NCI-H510A (cell line): ENCODE measurements around the gene OTOG.
A peak's percentile ranks its signal among the peaks of the same experiment; 100 is the strongest.

Experiments
- DNase-seq: peaks from one replicate; lab custom pipeline; 2025; lab: John Stamatoyannopoulos, UW

The OTOG gene

GRCh38 chr11:17547051-17547577, at the start of gene OTOG:
TSS of gene OTOG (plus strand) at chr11:17547259. CDS start at chr11:17547373, 114 bp downstream.
- DNase-seq: peak; percentile 56

DNA sequence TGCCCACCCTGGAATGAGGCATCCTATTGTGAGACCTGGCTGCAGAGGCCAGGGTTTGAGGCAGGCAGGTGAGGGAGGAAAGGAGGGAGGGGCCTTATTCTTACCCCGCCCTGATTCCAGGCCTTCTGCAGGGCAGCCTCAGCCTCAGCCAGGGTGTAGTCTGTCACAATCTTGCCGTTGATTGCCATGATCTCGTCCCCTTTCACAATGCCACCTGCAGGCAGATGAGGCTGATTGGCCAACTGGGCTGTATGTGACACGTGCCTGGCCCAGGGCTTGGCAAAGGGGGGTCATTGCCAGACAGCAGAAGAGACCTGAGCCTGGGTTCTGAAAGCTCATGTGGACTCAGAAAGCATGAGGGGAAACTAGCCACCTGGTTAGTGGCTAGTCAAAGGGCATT, 49.0 kb upstream of the OTOG start:
- DNase-seq: peak; percentile 64

DNA sequence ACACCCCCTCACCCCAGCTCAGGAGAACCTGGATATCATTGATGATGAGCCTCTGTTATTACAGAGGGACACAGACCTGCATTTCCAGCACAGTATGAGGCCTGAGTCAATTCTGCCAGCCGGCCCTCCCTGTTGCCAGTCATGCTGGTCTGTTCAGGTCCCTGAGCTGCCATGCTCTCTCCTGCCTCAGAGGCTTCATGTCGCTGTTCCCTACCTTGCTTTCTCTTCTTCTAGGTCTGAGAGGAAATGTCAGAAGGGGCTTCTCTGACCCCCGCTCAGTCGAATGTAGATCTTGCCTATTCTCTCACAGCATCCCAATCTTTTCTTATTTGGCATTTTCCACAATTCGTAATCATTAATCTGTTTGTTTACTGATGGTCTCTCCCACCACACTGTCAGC, 48.6 kb upstream of the OTOG start:
- DNase-seq: peak; percentile 20

- DNase-seq: no peak
Observed at GRCh38 chr11:17500673-17501072, 46.4 kb upstream of the OTOG start.

GRCh38 chr11:17502630-17503029, 44.4 kb upstream of the OTOG start:
- no peak for DNase-seq

- DNase-seq: peak; percentile 37
Observed at GRCh38 chr11:17504330-17505107, 42.5 kb upstream of the OTOG start.

DNA sequence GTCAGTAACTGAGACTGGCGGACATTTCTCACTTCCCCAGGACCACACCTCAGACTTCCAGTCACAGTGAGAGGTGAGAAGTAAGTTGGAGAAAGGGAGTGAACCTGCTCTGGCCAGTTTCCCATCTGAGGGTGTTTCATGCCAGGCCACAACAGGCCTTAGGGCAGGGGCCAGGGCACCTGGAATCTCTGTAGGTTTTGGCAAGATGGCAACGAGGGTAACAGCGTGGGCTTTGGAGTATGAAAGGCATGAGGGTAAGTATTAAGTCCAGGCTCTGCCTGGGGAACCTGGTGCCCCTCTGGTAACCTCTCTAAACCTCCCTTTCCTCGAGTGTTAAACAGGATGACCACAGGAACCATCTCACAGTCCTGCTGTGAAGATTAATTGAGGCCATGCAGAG, 41.9 kb upstream of the OTOG start:
- no peak for DNase-seq

GRCh38 chr11:17506314-17506713, 40.7 kb upstream of the OTOG start:
- DNase-seq: no peak

- DNase-seq: no peak
Observed at GRCh38 chr11:17506942-17507341, 40.1 kb upstream of the OTOG start.

GRCh38 chr11:17507773-17508172, 39.3 kb upstream of the OTOG start:
- no peak for DNase-seq

- DNase-seq: no peak
Observed at GRCh38 chr11:17508306-17508705, 38.8 kb upstream of the OTOG start.

- DNase-seq: no peak
Observed at GRCh38 chr11:17508791-17509190, 38.3 kb upstream of the OTOG start.

- no peak for DNase-seq
Observed at GRCh38 chr11:17510507-17511206, 36.4 kb upstream of the OTOG start.

DNA sequence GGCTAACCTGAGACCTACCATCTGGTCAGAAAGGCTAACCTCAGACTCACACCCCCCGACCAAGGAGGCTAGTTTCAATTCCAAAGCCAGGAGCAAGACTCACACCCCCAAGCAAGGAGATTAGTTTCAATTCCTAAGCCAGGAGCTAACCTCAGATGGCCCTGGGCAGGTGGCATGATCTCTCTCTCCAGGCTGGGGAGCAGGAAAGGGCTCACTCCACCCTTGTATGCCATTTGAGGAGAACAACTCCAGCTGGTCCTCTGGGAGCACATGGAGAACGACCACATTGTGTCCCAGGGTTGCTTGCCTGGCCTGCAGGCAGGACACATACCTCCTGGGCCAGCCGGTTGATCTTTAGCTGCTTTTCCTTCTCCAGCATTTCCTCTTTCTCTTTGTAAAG, 35.5 kb upstream of the OTOG start:
- DNase-seq: no peak

GRCh38 chr11:17512101-17512500, 35.0 kb upstream of the OTOG start:
- no peak for DNase-seq

DNA sequence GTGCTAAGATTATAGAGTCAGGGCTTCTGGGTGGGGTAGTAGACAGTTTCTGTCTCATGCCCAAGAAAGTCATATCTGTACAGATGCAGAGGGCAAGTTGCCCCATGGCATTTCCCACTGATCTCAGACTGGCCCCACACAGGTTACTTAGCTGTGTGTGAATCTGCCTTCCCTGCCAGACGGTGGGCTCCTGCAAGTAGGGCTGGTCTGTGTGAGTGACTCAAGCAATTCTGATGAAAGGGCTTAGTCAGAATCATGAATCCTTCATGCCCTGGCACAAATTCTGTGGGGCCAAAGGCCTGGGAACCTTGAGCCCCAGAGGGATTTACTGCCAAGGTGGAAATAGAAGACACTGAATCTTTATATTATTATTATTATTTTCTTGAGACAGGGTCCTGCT, 33.2 kb upstream of the OTOG start:
- no peak for DNase-seq

GRCh38 chr11:17514476-17514875, 32.6 kb upstream of the OTOG start:
- DNase-seq: no peak

GRCh38 chr11:17515443-17516176, 31.4 kb upstream of the OTOG start:
- DNase-seq: no peak

- no peak for DNase-seq
Observed at GRCh38 chr11:17516551-17517150, 30.4 kb upstream of the OTOG start.

DNA sequence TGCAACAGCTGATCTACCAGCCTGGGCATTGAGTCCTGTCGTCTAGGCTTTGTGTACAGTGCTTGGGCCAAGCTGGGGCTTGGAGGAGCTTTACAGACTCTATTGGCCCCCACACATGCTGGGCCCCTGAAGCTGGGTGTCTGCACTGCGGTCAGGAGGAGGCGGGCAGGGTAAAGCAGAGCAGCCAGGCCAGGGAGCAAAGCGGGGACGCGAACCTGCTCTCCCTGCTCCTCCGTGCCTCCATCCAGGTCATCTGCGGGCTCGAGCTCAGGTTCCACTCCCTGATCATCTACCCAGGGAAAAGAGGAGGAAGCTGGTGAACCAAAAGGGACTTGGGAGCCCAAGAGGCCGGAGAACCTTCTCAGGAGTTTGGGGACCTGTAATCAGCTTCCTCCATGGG, 29.9 kb upstream of the OTOG start:
- DNase-seq: no peak

DNA sequence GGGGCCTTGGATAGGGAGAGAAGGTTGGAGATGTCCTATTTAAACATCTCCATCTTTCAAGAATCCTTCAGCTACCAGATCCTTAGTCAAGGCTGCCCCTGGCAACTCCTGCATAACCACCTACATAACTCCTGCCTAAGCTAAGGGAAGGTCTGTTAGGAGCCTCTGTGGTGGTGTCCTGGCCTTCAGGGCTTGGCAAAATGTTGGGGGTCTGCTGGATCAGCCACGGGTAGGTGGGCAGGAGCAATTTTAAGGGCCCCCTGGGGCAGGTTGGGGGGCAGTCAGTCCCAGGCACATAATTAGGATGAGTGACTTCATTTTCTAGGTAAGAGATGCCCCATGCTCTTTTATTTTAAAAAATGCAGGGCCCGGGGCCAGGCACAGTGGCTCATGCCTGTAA, 28.7 kb upstream of the OTOG start:
- no peak for DNase-seq
